ENCODE data around the gene GPR146.

The GPR146 gene

GRCh38 chr7:1092806-1093501, 48.6 kb downstream of the GPR146 start:
- no peak for DNase-seq (ENCODE audit: low read depth, low spot score)

- DNase-seq (ENCODE audit: low read depth, low spot score) = no peak
Measured at GRCh38 chr7:1093502-1093843, 49.1 kb downstream of the GPR146 start.

GRCh38 chr7:1093916-1094508, 49.7 kb downstream of the GPR146 start:
- no peak for DNase-seq (ENCODE audit: low read depth, low spot score)

- no peak for DNase-seq (ENCODE audit: low read depth, low spot score)
Measured at GRCh38 chr7:1094870-1095269, 50.5 kb downstream of the GPR146 start.

GRCh38 chr7:1095621-1096155, 51.3 kb downstream of the GPR146 start:
- no peak for DNase-seq (ENCODE audit: low read depth, low spot score)

GRCh38 chr7:1096156-1097119, 52.1 kb downstream of the GPR146 start:
- DNase-seq (ENCODE audit: low read depth, low spot score) = no peak

GRCh38 chr7:1097120-1097504, 52.8 kb downstream of the GPR146 start:
- no peak for DNase-seq (ENCODE audit: low read depth, low spot score)

- DNase-seq (ENCODE audit: low read depth, low spot score) = no peak
Measured at GRCh38 chr7:1098243-1099153, 54.2 kb downstream of the GPR146 start.

- no peak for DNase-seq (ENCODE audit: low read depth, low spot score)
Measured at GRCh38 chr7:1099154-1099542, 54.8 kb downstream of the GPR146 start.

- DNase-seq (ENCODE audit: low read depth, low spot score) = no peak
Measured at GRCh38 chr7:1099637-1100036, 55.3 kb downstream of the GPR146 start.

GRCh38 chr7:1100386-1100785, 56.0 kb downstream of the GPR146 start:
- no peak for DNase-seq (ENCODE audit: low read depth, low spot score)

GRCh38 chr7:1100834-1101562, 56.7 kb downstream of the GPR146 start:
- DNase-seq (ENCODE audit: low read depth, low spot score) = no peak

GRCh38 chr7:1101563-1102431, 57.5 kb downstream of the GPR146 start:
- DNase-seq (ENCODE audit: low read depth, low spot score) = no peak

GRCh38 chr7:1103009-1103788, 58.9 kb downstream of the GPR146 start:
- no peak for DNase-seq (ENCODE audit: low read depth, low spot score)

GRCh38 chr7:1103789-1104515, 59.6 kb downstream of the GPR146 start:
- DNase-seq (ENCODE audit: low read depth, low spot score) = no peak

- no peak for DNase-seq (ENCODE audit: low read depth, low spot score)
Measured at GRCh38 chr7:1104516-1105179, 60.3 kb downstream of the GPR146 start.

GRCh38 chr7:1105189-1105588, 60.8 kb downstream of the GPR146 start:
- no peak for DNase-seq (ENCODE audit: low read depth, low spot score)
